Neutrophil (primary cell): ENCODE data around the gene NFILZ.
"Not testable (repeated sequence)": the region's sequence is repeated elsewhere in the genome, so short reads cannot be mapped to it uniquely, and the experiment has no call there.

Source experiments
- H3K27ac ChIP-seq: fragments of 200-600 bp; sonication (generic); 2 replicates; pipeline ENCODE4 v1.5.1; 2016; ENCODE audit warnings: mild to moderate bottlenecking, moderate library complexity
- H3K27me3 ChIP-seq: fragments of 200-600 bp; sonication (generic); 2 replicates; pipeline ENCODE4 v1.6.0; 2016; ENCODE audit warnings: mild to moderate bottlenecking
- H3K36me3 ChIP-seq: fragments of 200-600 bp; sonication (generic); 2 replicates; pipeline ENCODE4 v1.5.1; 2017
- H3K4me1 ChIP-seq, 2 experiments: fragments of 200-600 bp in 1 of 2; sonication (generic) in 1 of 2; 1 replicate in 1 of 2; 2 replicates in 1 of 2; pipeline versions ENCODE4 v1.5.1 to v1.6.1; 2013 to 2016; ENCODE audit warnings: low read depth in 1 of 2, low read length in 1 of 2, mild to moderate bottlenecking in 1 of 2, moderate library complexity in 1 of 2; ENCODE audit not compliant: control insufficient read depth in 1 of 2, insufficient read depth in 1 of 2
- H3K4me3 ChIP-seq, 2 experiments: fragments of 200-600 bp in 1 of 2; sonication (generic) in 1 of 2; 1 replicate in 1 of 2; 2 replicates in 1 of 2; pipeline ENCODE4 v1.5.1; 2013 to 2016; ENCODE audit warnings: low read depth in 1 of 2, low read length in 1 of 2, mild to moderate bottlenecking in 1 of 2, moderate library complexity in 1 of 2
- H3K9me3 ChIP-seq: fragments of 200-600 bp; sonication (generic); 2 replicates; pipeline ENCODE4 v1.5.1; 2016
- CTCF ChIP-seq: fragments of 200-600 bp; sonication (generic); IDR thresholded peaks from 2 replicates; pipeline ENCODE4 v1.5.1; 2016; ENCODE audit warnings: antibody characterized with exemption

NFILZ gene

GRCh38 chr19:8617984-8618383, 12.4 kb upstream of the NFILZ start:
- Histone ChIP-seq H3K9me3 (no peaks in the 10 kb centered on the region), H3K27ac (no peak overlapping the region), H3K4me3 (no peak overlapping the region), H3K4me1 (peaks cover 8% of the 10 kb centered on the region in 2 experiments), H3K36me3 (no peaks in the 10 kb centered on the region), H3K27me3 (peaks cover 36% of the 10 kb centered on the region)
- TF ChIP-seq CTCF = no peak

DNA sequence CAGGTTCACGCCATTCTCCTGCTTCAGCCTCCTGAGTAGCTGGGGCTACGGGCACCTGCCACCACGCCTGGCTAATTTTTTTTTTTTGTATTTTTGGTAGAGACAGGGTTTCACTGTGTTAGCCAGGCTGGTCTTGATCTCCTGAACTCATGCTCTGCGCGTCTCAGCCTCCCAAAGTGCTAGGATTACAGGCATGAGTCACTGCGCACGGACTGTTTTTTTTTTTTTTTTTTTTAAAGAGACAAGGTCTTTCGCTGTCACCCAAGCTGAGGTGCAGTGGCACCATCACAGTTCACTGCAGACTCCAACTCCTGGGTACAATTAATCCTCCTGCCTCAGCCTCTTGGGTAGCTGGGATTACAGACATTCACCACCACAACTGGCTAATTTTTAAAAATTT, 11.7 kb upstream of the NFILZ start:
- Histone ChIP-seq H3K4me3 (no peak overlapping the region), H3K4me1 (peaks cover 8% of the 10 kb centered on the region in 2 experiments), H3K36me3 (no peaks in the 10 kb centered on the region), H3K27me3 (peaks cover 29% of the 10 kb centered on the region), H3K9me3 (no peaks in the 10 kb centered on the region), H3K27ac (no peak overlapping the region)
- TF ChIP-seq CTCF = no peak

- H3K4me3 ChIP-seq, H3K4me1 ChIP-seq, H3K27ac ChIP-seq, H3K36me3 ChIP-seq, H3K9me3 ChIP-seq: not testable (repeated sequence)
- peaks cover 10% of the 10 kb centered on the region for H3K27me3 ChIP-seq
These were observed 7.5 kb upstream of the NFILZ start for GRCh38 chr19:8622886-8623285.

DNA sequence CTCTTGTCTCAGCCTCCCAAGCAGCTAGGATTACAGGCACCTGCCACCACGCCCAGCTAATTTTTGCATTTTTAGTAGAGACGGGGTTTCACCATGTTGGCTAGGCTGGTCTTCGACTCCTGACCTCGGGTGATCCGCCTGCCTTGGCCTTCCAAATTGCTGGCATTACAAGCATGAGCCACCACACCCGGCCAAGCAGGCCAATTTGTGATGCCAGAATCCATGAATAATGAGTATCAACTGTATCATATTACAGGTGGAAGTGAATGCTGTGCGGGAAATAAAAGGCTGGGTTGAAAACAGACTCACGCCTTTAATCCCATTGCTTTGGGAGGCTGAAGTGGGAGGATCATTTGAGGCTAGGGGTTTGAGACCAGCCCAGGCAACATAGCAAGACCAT, 3.6 kb upstream of the NFILZ start:
- TF ChIP-seq CTCF = no peak
- Histone ChIP-seq H3K4me3 (no peak overlapping the region), H3K27me3 (peaks cover 5% of the 10 kb centered on the region), H3K36me3 (no peaks in the 10 kb centered on the region), H3K27ac (no peak overlapping the region), H3K9me3 (no peaks in the 10 kb centered on the region), H3K4me1 (no peaks in the 10 kb centered on the region)

DNA sequence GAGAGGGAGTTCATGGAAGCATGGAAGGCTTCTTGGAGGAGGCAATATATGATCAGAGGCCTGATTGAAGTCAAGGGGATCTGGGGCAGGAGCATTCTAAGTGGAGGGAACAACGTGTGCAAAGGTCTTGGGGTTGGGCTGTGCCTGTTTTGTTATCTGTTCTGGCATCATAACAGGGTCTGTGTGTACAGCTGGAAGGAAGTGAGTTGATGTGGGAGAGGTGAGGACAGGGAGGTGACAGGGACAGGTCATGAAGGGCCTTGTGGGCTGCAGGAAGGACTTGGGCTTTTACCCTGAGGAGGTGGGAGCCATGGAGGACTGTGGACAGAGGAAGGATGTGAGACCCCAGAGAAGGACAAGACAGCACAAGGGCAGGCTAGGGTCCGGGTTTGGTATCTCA, 1.2 kb upstream of the NFILZ start:
- no peaks in the 10 kb centered on the region for H3K4me1 ChIP-seq

GRCh38 chr19:8630796-8631424, 477 bp downstream of the NFILZ start:
- no peaks in the 10 kb centered on the region for H3K36me3 ChIP-seq
- no peaks in the 10 kb centered on the region for H3K27me3 ChIP-seq
- no peak overlapping the region for H3K4me3 ChIP-seq
- no peaks in the 10 kb centered on the region for H3K9me3 ChIP-seq
- no peaks in the 10 kb centered on the region for H3K4me1 ChIP-seq
- no peak for TF ChIP-seq CTCF
- no peak overlapping the region for H3K27ac ChIP-seq

More for the DNA sequence above, 1.2 kb upstream of the NFILZ start:
- Histone ChIP-seq H3K36me3 (no peaks in the 10 kb centered on the region), H3K27ac (no peak overlapping the region), H3K9me3 (no peaks in the 10 kb centered on the region), H3K27me3 (no peaks in the 10 kb centered on the region), H3K4me3 (no peak overlapping the region)
- no peak for TF ChIP-seq CTCF
